GM10266 (cell line): ENCODE measurements around the gene ADAMTSL2.
"Not testable (repeated sequence)": the region's sequence is repeated elsewhere in the genome, so short reads cannot be mapped to it uniquely, and the experiment has no call there.

ENCODE experiments used
- DNase-seq: peaks from one replicate; pipeline ENCODE4 v3.0.0; 2012; ENCODE audit errors: extremely low spot score
- CTCF ChIP-seq: IDR thresholded peaks from 2 replicates; pipeline ENCODE4 v1.5.1; 2012; ENCODE audit warnings: mild to moderate bottlenecking, low read depth; ENCODE audit not compliant: control insufficient read depth, insufficient read depth; ENCODE audit errors: missing control alignments

Gene ADAMTSL2

GRCh38 chr9:133561976-133562554 lies 27.6 kb downstream of the ADAMTSL2 start:
- DNase-seq: no peak

GRCh38 chr9:133562611-133563290 lies 28.2 kb downstream of the ADAMTSL2 start:
- no peak for TF ChIP-seq CTCF
- no peak for DNase-seq

More at GRCh38 chr9:133561976-133562554, 27.6 kb downstream of the ADAMTSL2 start:
- no peak for TF ChIP-seq CTCF

GRCh38 chr9:133563291-133563796 lies 28.8 kb downstream of the ADAMTSL2 start:
- no peak for TF ChIP-seq CTCF
- no peak for DNase-seq

GRCh38 chr9:133563814-133564213 lies 29.3 kb downstream of the ADAMTSL2 start:
- DNase-seq: not testable (repeated sequence)

- no peak for DNase-seq
- TF ChIP-seq CTCF: no peak
Observed at GRCh38 chr9:133564451-133565116, 30.1 kb downstream of the ADAMTSL2 start.

- DNase-seq: no peak
- TF ChIP-seq CTCF: no peak
Observed at GRCh38 chr9:133566382-133566781, 31.9 kb downstream of the ADAMTSL2 start.

GRCh38 chr9:133566817-133567216 lies 32.3 kb downstream of the ADAMTSL2 start:
- TF ChIP-seq CTCF: no peak
- no peak for DNase-seq

- no peak for TF ChIP-seq CTCF
- no peak for DNase-seq
Observed at GRCh38 chr9:133568186-133568585, 33.7 kb downstream of the ADAMTSL2 start.
